ENCODE results near the gene CXCR6. TPM values are rescaled to one million over a fixed set of nuclear protein-coding genes. Genes with fewer than 3 reads are reported as not detected.

The CXCR6 gene
- polyA plus RNA-seq, 1 donor from 2014 or later, result not detected

DNA sequence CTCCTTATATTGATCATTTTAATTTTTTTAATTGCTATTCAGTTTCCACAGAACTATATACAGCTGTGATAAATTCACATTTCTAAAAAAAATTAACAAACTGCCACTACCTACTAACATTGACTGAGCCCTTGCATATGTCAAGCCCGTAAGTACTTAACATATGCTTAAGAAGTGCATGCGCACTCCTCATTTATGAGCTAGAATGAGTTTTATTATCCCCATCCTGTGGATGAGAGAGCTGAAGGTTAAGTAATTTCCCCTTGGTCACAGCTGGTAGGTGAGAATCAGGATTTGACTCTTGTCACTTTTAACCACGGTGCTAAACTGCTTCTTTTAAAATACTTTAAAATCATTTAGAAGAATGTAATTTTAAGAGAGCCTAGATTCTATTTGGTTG, 25.9 kb downstream of the CXCR6 start:
- H3K36me3 ChIP-seq (ENCODE audit: insufficient read depth, low read length), result no peaks in the 10 kb centered on the region
- H3F3A ChIP-seq (ENCODE audit: insufficient read depth, low read length, poor library complexity, severe bottlenecking), result no peaks in the 10 kb centered on the region
- no peaks in the 10 kb centered on the region for H3K9me2 ChIP-seq (ENCODE audit: insufficient read depth, low read length)
- H3K4me2 ChIP-seq (ENCODE audit: low read length), result no peak overlapping the region
- H3K4me3 ChIP-seq (ENCODE audit: low read length), result no peak overlapping the region
- TF ChIP-seq MXI1 (conservative IDR thresholded peaks at IDR 0.05; ENCODE audit: poor library complexity, severe bottlenecking), result no peak
- TF ChIP-seq, protein P1, sequence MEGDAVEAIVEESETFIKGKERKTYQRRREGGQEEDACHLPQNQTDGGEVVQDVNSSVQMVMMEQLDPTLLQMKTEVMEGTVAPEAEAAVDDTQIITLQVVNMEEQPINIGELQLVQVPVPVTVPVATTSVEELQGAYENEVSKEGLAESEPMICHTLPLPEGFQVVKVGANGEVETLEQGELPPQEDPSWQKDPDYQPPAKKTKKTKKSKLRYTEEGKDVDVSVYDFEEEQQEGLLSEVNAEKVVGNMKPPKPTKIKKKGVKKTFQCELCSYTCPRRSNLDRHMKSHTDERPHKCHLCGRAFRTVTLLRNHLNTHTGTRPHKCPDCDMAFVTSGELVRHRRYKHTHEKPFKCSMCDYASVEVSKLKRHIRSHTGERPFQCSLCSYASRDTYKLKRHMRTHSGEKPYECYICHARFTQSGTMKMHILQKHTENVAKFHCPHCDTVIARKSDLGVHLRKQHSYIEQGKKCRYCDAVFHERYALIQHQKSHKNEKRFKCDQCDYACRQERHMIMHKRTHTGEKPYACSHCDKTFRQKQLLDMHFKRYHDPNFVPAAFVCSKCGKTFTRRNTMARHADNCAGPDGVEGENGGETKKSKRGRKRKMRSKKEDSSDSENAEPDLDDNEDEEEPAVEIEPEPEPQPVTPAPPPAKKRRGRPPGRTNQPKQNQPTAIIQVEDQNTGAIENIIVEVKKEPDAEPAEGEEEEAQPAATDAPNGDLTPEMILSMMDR (IDR thresholded peaks at IDR 0.05; ENCODE audit: poor library complexity, severe bottlenecking), result no peak
- no peak for TF ChIP-seq REST (IDR thresholded peaks at IDR 0.05; ENCODE audit: borderline replicate concordance)
- TF ChIP-seq EP300 (conservative IDR thresholded peaks at IDR 0.05; ENCODE audit: poor library complexity, severe bottlenecking), result no peak
- no peak for TF ChIP-seq EZH2 (IDR thresholded peaks at IDR 0.05; ENCODE audit: borderline replicate concordance, insufficient read depth, low read length, poor library complexity, severe bottlenecking)
- TF ChIP-seq TAF1 (IDR thresholded peaks at IDR 0.05; ENCODE audit: low read depth), result no peak
- no peak for TF ChIP-seq POLR2AphosphoS5 (IDR thresholded peaks at IDR 0.05)
- TF ChIP-seq SMC3 (conservative IDR thresholded peaks at IDR 0.05; ENCODE audit: poor library complexity), result no peak
- no peak for TF ChIP-seq RAD21 (conservative IDR thresholded peaks at IDR 0.05)
- H3K79me2 ChIP-seq (replicated peaks; ENCODE audit: insufficient read depth, low read length), result no peaks in the 10 kb centered on the region
- no peaks in the 10 kb centered on the region for H3K27me3 ChIP-seq (ENCODE audit: insufficient read depth, low read depth, low read length)
- H3K9ac ChIP-seq (ENCODE audit: low read length), result no peak overlapping the region
- no peak overlapping the region for H2AFZ ChIP-seq (ENCODE audit: low read depth, low read length)
- H3K9me3 ChIP-seq (ENCODE audit: low read length), result no peaks in the 10 kb centered on the region
- H3K27ac ChIP-seq (ENCODE audit: low read length), result no peak overlapping the region
- no peaks in the 10 kb centered on the region for H4K20me1 ChIP-seq (ENCODE audit: insufficient read depth)

GRCh38 chr3:45969953-45970352, 26.7 kb downstream of the CXCR6 start:
- no peaks in the 10 kb centered on the region for H3K27me3 ChIP-seq (ENCODE audit: insufficient read depth, low read depth, low read length)
- H3K4me2 ChIP-seq (ENCODE audit: low read length), result no peak overlapping the region
- H4K20me1 ChIP-seq (ENCODE audit: insufficient read depth), result no peaks in the 10 kb centered on the region
- no peak overlapping the region for H3K27ac ChIP-seq (ENCODE audit: low read length)
- no peak overlapping the region for H2AFZ ChIP-seq (ENCODE audit: low read depth, low read length)
- H3K9me3 ChIP-seq (ENCODE audit: low read length), result no peaks in the 10 kb centered on the region
- H3K9ac ChIP-seq (ENCODE audit: low read length), result no peak overlapping the region
- no peaks in the 10 kb centered on the region for H3K79me2 ChIP-seq (replicated peaks; ENCODE audit: insufficient read depth, low read length)
- H3K4me3 ChIP-seq (ENCODE audit: low read length), result no peak overlapping the region
- no peaks in the 10 kb centered on the region for H3K36me3 ChIP-seq (ENCODE audit: insufficient read depth, low read length)
- H3F3A ChIP-seq (ENCODE audit: insufficient read depth, low read length, poor library complexity, severe bottlenecking), result no peaks in the 10 kb centered on the region
- TF ChIP-seq SMC3 (conservative IDR thresholded peaks at IDR 0.05; ENCODE audit: poor library complexity) (no peak), REST (IDR thresholded peaks at IDR 0.05; ENCODE audit: borderline replicate concordance) (no peak), EP300 (conservative IDR thresholded peaks at IDR 0.05; ENCODE audit: poor library complexity, severe bottlenecking) (no peak)
- H3K9me2 ChIP-seq (ENCODE audit: insufficient read depth, low read length), result no peaks in the 10 kb centered on the region

All from neural cell (in vitro differentiated cells).